Spleen (tissue), 7 donors: ENCODE measurements around the gene ZNF174.

ENCODE experiments used
- POLR2A ChIP-seq, 3 donors: fragments of 450-650 bp; IDR thresholded peaks; one replicate each; pipeline ENCODE4 v1.5.1; 2017; ENCODE audit warnings: antibody characterized with exemption in 3 of 3, mild to moderate bottlenecking in 1 of 3
- POLR2AphosphoS5 ChIP-seq, 3 donors: sonication (generic); formaldehyde crosslinking; IDR thresholded peaks; one replicate each; pipeline ENCODE4 v1.5.1; 2017; ENCODE audit warnings: antibody characterized with exemption in 3 of 3
- TF ChIP-seq, protein P1 (sequence below), 11 experiments: fragments of 200-600 bp in 7 of 11; fragments of 450-650 bp in 4 of 11; sonication (generic) in 4 of 11; IDR thresholded peaks in 8 of 11; conservative IDR thresholded peaks in 3 of 11; 1 replicate in 7 of 11; 2 replicates in 4 of 11; pipeline versions ENCODE4 v1.4.0 to v1.8.0; 2016 to 2021; ENCODE audit warnings: antibody characterized with exemption in 11 of 11, inconsistent platforms in 4 of 11, mild to moderate bottlenecking in 1 of 11
- donor health status: DM: no; HTN: no; CAD: no; lungs with moderate emphysema.
- donor health status: DM: no; HTN: no; CAD: no.
- donor health status: DM: no; HTN: no; CAD: no.

GRCh38 chr16:3356118-3356517 lies 44.9 kb upstream of the ZNF174 start:
- TF ChIP-seq, protein P1, sequence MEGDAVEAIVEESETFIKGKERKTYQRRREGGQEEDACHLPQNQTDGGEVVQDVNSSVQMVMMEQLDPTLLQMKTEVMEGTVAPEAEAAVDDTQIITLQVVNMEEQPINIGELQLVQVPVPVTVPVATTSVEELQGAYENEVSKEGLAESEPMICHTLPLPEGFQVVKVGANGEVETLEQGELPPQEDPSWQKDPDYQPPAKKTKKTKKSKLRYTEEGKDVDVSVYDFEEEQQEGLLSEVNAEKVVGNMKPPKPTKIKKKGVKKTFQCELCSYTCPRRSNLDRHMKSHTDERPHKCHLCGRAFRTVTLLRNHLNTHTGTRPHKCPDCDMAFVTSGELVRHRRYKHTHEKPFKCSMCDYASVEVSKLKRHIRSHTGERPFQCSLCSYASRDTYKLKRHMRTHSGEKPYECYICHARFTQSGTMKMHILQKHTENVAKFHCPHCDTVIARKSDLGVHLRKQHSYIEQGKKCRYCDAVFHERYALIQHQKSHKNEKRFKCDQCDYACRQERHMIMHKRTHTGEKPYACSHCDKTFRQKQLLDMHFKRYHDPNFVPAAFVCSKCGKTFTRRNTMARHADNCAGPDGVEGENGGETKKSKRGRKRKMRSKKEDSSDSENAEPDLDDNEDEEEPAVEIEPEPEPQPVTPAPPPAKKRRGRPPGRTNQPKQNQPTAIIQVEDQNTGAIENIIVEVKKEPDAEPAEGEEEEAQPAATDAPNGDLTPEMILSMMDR (IDR thresholded peaks at IDR 0.05 in 8 of 11, conservative IDR thresholded peaks at IDR 0.05 in 3 of 11): no peak
- TF ChIP-seq POLR2AphosphoS5 (IDR thresholded peaks at IDR 0.05) (no peak), POLR2A (IDR thresholded peaks at IDR 0.05) (no peak)
